Mesenchymal stem cell (in vitro differentiated cells and primary cell): ENCODE measurements around the gene PKHD1.
A peak's percentile ranks its signal among the peaks of the same experiment; 100 is the strongest.

Experiments used
- DNase-seq: peaks from one replicate; pipeline ENCODE4 v3.0.0-alpha.2; 2013
- H2AFZ ChIP-seq: one replicate; pipeline ENCODE4 v1.6.1; 2013; ENCODE audit warnings: low read depth, mild to moderate bottlenecking, control low read depth, inconsistent platforms, low read length, moderate library complexity
- H2AK5ac ChIP-seq: 2 replicates; pipeline ENCODE4 v1.6.1; 2013; ENCODE audit warnings: low read length, moderate library complexity, mild to moderate bottlenecking, inconsistent platforms; ENCODE audit not compliant: severe bottlenecking
- H2BK120ac ChIP-seq: one replicate; pipeline ENCODE4 v1.6.1; 2013; ENCODE audit warnings: low read depth, mild to moderate bottlenecking, inconsistent platforms, low read length, moderate library complexity
- H2BK12ac ChIP-seq, 2 experiments: one replicate each; pipeline ENCODE4 v1.6.1; 2013; ENCODE audit warnings: inconsistent platforms in 2 of 2, low read length in 2 of 2, mild to moderate bottlenecking in 2 of 2, moderate library complexity in 2 of 2, control low read depth in 1 of 2
- H2BK15ac ChIP-seq: one replicate; pipeline ENCODE4 v1.6.1; 2013; ENCODE audit warnings: mild to moderate bottlenecking, low read depth, inconsistent platforms; ENCODE audit not compliant: poor library complexity, severe bottlenecking
- H2BK5ac ChIP-seq: 2 replicates; pipeline ENCODE4 v1.6.1; 2013; ENCODE audit warnings: low read depth, mild to moderate bottlenecking, low read length, control low read depth, inconsistent platforms; ENCODE audit not compliant: poor library complexity, severe bottlenecking
- H3K14ac ChIP-seq, 2 experiments: one replicate each; pipeline ENCODE4 v1.6.1; 2013; ENCODE audit warnings: inconsistent platforms in 2 of 2, low read length in 2 of 2, control low read depth in 1 of 2, mild to moderate bottlenecking in 1 of 2, moderate library complexity in 1 of 2
- H3K18ac ChIP-seq, 2 experiments: one replicate each; pipeline ENCODE4 v1.6.1; 2013; ENCODE audit warnings: inconsistent platforms in 2 of 2, low read length in 2 of 2, control low read depth in 1 of 2, low read depth in 1 of 2, mild to moderate bottlenecking in 1 of 2
- H3K23ac ChIP-seq, 2 experiments: one replicate each; pipeline ENCODE4 v1.6.1; 2013; ENCODE audit warnings: inconsistent platforms in 2 of 2, low read length in 2 of 2, mild to moderate bottlenecking in 2 of 2, moderate library complexity in 2 of 2, control low read depth in 1 of 2
- H3K27ac ChIP-seq: 2 replicates; pipeline ENCODE4 v1.5.1; 2013; ENCODE audit warnings: mild to moderate bottlenecking, moderate library complexity, low read length, control low read depth, inconsistent platforms; ENCODE audit not compliant: poor library complexity, severe bottlenecking
- H3K27me3 ChIP-seq, 2 experiments: 2 replicates each; pipeline versions ENCODE4 v1.6.1 to v1.7.0; 2013; ENCODE audit warnings: low read length in 2 of 2, mild to moderate bottlenecking in 2 of 2, moderate library complexity in 2 of 2, control low read depth in 1 of 2, inconsistent platforms in 1 of 2; ENCODE audit not compliant: control insufficient read depth in 1 of 2, insufficient read depth in 1 of 2
- H3K36me3 ChIP-seq, 2 experiments: 2 replicates each; pipeline versions ENCODE4 v1.6.1 to v1.7.0; 2013; ENCODE audit warnings: low read length in 2 of 2, control low read depth in 1 of 2, inconsistent platforms in 1 of 2, low read depth in 1 of 2, mild to moderate bottlenecking in 1 of 2; ENCODE audit not compliant: insufficient read depth in 2 of 2, control insufficient read depth in 1 of 2
- H3K4ac ChIP-seq, 2 experiments: one replicate each; pipeline ENCODE4 v1.6.1; 2013; ENCODE audit warnings: inconsistent platforms in 2 of 2, low read length in 2 of 2, mild to moderate bottlenecking in 2 of 2, moderate library complexity in 2 of 2, control low read depth in 1 of 2, low read depth in 1 of 2
- H3K4me1 ChIP-seq: 2 replicates; pipeline ENCODE4 v1.6.1; 2013; ENCODE audit warnings: low read depth, low read length, control low read depth; ENCODE audit not compliant: control insufficient read depth, insufficient read depth
- H3K4me2 ChIP-seq: 2 replicates; pipeline ENCODE4 v1.6.1; 2013; ENCODE audit warnings: low read length, mild to moderate bottlenecking, inconsistent platforms; ENCODE audit not compliant: poor library complexity, severe bottlenecking
- H3K4me3 ChIP-seq, 2 experiments: 2 replicates each; pipeline versions ENCODE4 v1.5.1 to v1.7.0; 2013; ENCODE audit warnings: low read length in 2 of 2, mild to moderate bottlenecking in 2 of 2, control low read depth in 1 of 2, low read depth in 1 of 2; ENCODE audit not compliant: insufficient read depth in 1 of 2
- H3K79me1 ChIP-seq: replicated peaks from 2 replicates; pipeline ENCODE4 v1.6.1; 2013; ENCODE audit warnings: mild to moderate bottlenecking, control low read depth, low read length, inconsistent platforms; ENCODE audit not compliant: poor library complexity, severe bottlenecking
- H3K9ac ChIP-seq: 2 replicates; pipeline ENCODE4 v1.7.0; 2013; ENCODE audit warnings: mild to moderate bottlenecking, low read length, moderate library complexity
- H3K9me3 ChIP-seq: 2 replicates; pipeline ENCODE4 v1.7.0; 2013; ENCODE audit warnings: mild to moderate bottlenecking, low read length; ENCODE audit not compliant: control insufficient read depth
- H4K8ac ChIP-seq: one replicate; pipeline ENCODE4 v1.6.1; 2013; ENCODE audit warnings: inconsistent platforms, mild to moderate bottlenecking, low read length, moderate library complexity
- H4K91ac ChIP-seq: one replicate; pipeline ENCODE4 v1.6.1; 2013; ENCODE audit warnings: mild to moderate bottlenecking, low read length, inconsistent platforms
- WGBS: methylation state at CpG from one replicate; pipeline ENCODE4 v1.1.7; 2013; ENCODE audit warnings: mixed read lengths; 5-methylcytosine and 5-hydroxymethylcytosine counted together

PKHD1 gene

GRCh38 chr6:52081237-52081636 is 6.2 kb downstream of the PKHD1 start:
- no peak overlapping the region for H2AFZ ChIP-seq
- H3K14ac ChIP-seq = no peak overlapping the region
- no peak overlapping the region for H3K27ac ChIP-seq
- no peak overlapping the region for H3K4ac ChIP-seq
- H4K91ac ChIP-seq = no peak overlapping the region
- H3K4me2 ChIP-seq = no peak overlapping the region
- peaks cover 0 to 15% of the 10 kb centered on the region in 2 experiments for H3K27me3 ChIP-seq
- H3K23ac ChIP-seq = no peak overlapping the region
- no peak overlapping the region for H3K9ac ChIP-seq
- 79% methylated on average over 2 of the region's 4 CpGs for WGBS
- no peak overlapping the region for H2BK5ac ChIP-seq
- no peak overlapping the region for H4K8ac ChIP-seq
- no peak overlapping the region for H2AK5ac ChIP-seq
- no peak overlapping the region for H2BK120ac ChIP-seq
- H3K18ac ChIP-seq = no peak overlapping the region
- H2BK15ac ChIP-seq = no peak overlapping the region
- H3K36me3 ChIP-seq = no peaks in the 10 kb centered on the region
- H3K9me3 ChIP-seq = no peaks in the 10 kb centered on the region
- no peak for DNase-seq
- H3K4me3 ChIP-seq = no peak overlapping the region
- no peak overlapping the region for H2BK12ac ChIP-seq
- H3K4me1 ChIP-seq = peaks cover 11% of the 10 kb centered on the region
- H3K79me1 ChIP-seq = peaks cover 1% of the 10 kb centered on the region

GRCh38 chr6:52077961-52078625 is 9.3 kb downstream of the PKHD1 start:
- Histone ChIP-seq H3K23ac (no peak overlapping the region), H3K4me2 (peak overlapping the region; percentile 52), H2BK120ac (no peak overlapping the region), H3K79me1 (peaks cover 1% of the 10 kb centered on the region), H3K4me1 (peaks cover 11% of the 10 kb centered on the region), H3K9ac (no peak overlapping the region), H3K4me3 (no peak overlapping the region), H2BK15ac (no peak overlapping the region), H2AK5ac (peak overlapping the region; percentile 99), H4K8ac (no peak overlapping the region), H3K18ac (no peak overlapping the region), H3K27me3 (peaks cover 0 to 18% of the 10 kb centered on the region in 2 experiments), H3K36me3 (no peaks in the 10 kb centered on the region), H4K91ac (no peak overlapping the region), H2AFZ (no peak overlapping the region), H2BK12ac (no peak overlapping the region), H3K4ac (no peak overlapping the region), H2BK5ac (peak overlapping the region; percentile 100), H3K9me3 (no peaks in the 10 kb centered on the region), H3K14ac (no peak overlapping the region), H3K27ac (peak overlapping the region; percentile 100)
- 71% methylated on average over 8 of the region's 8 CpGs for WGBS
- DNase-seq = no peak

GRCh38 chr6:52077180-52077884 is 10.1 kb downstream of the PKHD1 start:
- Histone ChIP-seq H2AK5ac (peak overlapping the region; percentile 83), H3K36me3 (no peaks in the 10 kb centered on the region), H2BK15ac (no peak overlapping the region), H3K9me3 (no peaks in the 10 kb centered on the region), H3K79me1 (peaks cover 1% of the 10 kb centered on the region), H2AFZ (no peak overlapping the region), H2BK120ac (no peak overlapping the region), H3K14ac (no peak overlapping the region), H3K4me1 (peaks cover 11% of the 10 kb centered on the region), H4K91ac (no peak overlapping the region), H3K4me2 (peak overlapping the region; percentile 52), H4K8ac (no peak overlapping the region), H2BK5ac (peak overlapping the region; percentile 83), H3K23ac (no peak overlapping the region), H3K4me3 (no peak overlapping the region), H3K27me3 (peaks cover 0 to 18% of the 10 kb centered on the region in 2 experiments), H3K4ac (no peak overlapping the region), H2BK12ac (no peak overlapping the region), H3K27ac (peak overlapping the region; percentile 100), H3K9ac (no peak overlapping the region), H3K18ac (no peak overlapping the region)
- DNase-seq = no peak
- 46% methylated on average over 2 of the region's 3 CpGs for WGBS

- Histone ChIP-seq H3K4me1 (peaks cover 11% of the 10 kb centered on the region), H3K23ac (no peak overlapping the region), H4K91ac (no peak overlapping the region), H3K4me2 (no peak overlapping the region), H3K4ac (no peak overlapping the region), H2AFZ (no peak overlapping the region), H3K36me3 (no peaks in the 10 kb centered on the region), H3K18ac (no peak overlapping the region), H2BK5ac (peak overlapping the region; percentile 83), H2AK5ac (peak overlapping the region; percentile 83), H2BK15ac (no peak overlapping the region), H3K9ac (no peak overlapping the region), H3K14ac (no peak overlapping the region), H3K27ac (peak overlapping the region; percentile 100), H4K8ac (no peak overlapping the region), H2BK12ac (no peak overlapping the region), H2BK120ac (no peak overlapping the region), H3K27me3 (peaks cover 0 to 18% of the 10 kb centered on the region in 2 experiments), H3K9me3 (no peaks in the 10 kb centered on the region), H3K4me3 (no peak overlapping the region), H3K79me1 (no peaks in the 10 kb centered on the region)
- no peak for DNase-seq
- 23% methylated on average over 4 of the region's 4 CpGs for WGBS
Observed at GRCh38 chr6:52076791-52077179, 10.6 kb downstream of the PKHD1 start.
